Fibroblast of upper back skin (primary cell): ENCODE results near the gene VAMP4.

Source experiments
- DNase-seq: peaks from one replicate; pipeline ENCODE4 v3.0.0-alpha.2; 2013

VAMP4 gene, protein sequence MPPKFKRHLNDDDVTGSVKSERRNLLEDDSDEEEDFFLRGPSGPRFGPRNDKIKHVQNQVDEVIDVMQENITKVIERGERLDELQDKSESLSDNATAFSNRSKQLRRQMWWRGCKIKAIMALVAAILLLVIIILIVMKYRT

GRCh38 chr1:171741872-171742576, at the start of gene VAMP4:
Gene VAMP4, minus strand, starts transcription at chr1:171742065. Its CDS starts 3,651 bp downstream, at chr1:171738414.
- DNase-seq: peak; percentile 77

DNA sequence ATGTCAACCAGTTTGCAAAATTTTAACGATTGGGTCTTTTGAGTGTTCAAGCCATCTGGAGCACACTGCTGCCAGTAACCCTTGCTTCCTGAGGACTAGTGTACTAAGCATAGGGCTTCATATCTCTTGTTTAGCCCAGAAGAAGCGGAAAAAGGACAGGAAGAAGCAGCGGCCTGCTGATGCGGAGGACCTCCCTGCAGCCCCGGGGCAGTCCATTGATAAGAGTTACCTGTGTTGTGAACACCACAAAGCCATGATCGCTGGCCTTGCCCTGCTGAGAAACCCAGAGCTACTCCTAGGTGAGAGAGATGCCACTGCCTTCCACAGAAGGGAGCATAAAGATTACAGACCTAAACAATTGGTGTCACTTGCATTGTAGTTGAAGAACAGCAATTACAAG, 48.5 kb upstream of the VAMP4 start:
- no peak for DNase-seq

- DNase-seq: peak; percentile 46
Measured at GRCh38 chr1:171788696-171789095, 46.8 kb upstream of the VAMP4 start.

DNA sequence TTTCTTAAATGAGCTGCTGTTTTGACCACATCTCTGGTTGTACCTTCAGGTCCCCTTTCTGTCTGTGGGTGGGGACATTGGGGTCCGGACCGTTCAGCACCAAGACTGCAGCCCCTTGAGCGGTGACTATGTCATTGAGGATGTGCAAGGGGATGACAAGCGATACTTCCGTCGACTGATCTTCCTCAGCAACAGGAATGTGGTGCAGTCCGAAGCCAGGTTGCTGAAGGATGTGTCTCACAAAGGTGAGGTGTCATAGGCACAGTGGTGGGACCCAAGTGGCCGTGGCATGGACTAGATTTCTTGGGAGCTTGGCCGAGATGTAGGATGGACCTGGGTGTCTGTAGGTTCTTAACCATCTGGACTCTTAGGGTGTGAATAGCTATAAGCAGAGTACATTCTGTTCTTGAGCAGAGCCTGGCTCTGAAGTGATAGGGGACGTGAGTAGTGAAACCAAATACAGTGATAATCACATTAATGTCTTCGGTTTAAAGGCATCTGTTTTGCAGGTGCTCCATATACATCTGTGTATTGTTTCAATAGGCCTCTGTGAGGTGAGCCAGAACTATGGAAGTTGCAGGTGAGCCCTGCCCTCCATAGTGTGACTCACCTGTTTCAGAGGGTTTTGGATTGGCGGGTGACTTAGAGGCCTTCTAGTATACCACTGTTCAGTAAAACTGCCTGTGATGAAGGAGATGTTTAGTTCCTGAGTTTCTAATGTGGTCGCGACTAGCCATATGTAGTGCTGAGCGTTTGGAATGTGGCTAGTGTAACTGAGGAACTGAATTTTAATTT, 46.0 kb upstream of the VAMP4 start:
- no peak for DNase-seq

DNA sequence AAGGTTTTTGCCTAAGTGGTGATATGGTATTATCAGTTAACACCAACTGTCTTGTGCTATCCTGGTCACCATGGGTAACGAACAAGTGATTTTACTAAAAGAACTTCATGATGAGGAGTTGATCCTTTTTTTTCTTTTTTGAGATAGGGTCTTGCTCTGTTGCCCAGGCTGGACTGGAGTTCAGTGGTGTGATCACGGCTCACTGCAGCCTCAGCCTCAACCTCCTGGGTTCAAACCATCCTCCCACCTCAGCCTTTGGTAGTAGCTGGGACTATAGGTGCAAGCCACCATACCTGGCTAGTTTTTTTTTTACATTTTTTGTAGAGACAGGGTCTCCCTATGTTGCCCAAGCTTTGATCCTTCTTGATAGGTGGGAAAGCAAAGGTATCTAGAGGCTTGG, 44.7 kb upstream of the VAMP4 start:
- no peak for DNase-seq

- DNase-seq: no peak
Measured at GRCh38 chr1:171785766-171786165, 43.9 kb upstream of the VAMP4 start.

DNA sequence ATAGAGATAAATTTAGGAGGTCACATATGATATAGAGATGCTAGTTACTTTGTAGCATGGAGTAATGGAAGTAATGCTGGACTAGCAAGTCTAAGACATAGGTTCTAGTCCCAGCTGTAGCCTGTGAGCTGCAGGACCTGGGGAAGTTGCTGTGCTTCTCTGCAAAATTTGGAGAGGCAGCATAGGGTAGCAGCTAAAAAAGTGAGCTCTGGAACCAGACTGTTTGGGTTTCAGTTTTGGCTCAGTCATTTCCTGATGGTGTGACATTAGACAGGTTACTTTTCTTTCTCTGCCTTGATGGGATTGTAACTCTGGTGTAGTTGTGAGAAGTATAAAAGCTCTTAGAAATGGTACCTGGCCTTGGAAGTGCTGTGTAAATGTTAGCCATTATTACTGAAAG, 42.9 kb upstream of the VAMP4 start:
- DNase-seq: no peak

- no peak for DNase-seq
Measured at GRCh38 chr1:171783816-171784530, 42.1 kb upstream of the VAMP4 start.

DNA sequence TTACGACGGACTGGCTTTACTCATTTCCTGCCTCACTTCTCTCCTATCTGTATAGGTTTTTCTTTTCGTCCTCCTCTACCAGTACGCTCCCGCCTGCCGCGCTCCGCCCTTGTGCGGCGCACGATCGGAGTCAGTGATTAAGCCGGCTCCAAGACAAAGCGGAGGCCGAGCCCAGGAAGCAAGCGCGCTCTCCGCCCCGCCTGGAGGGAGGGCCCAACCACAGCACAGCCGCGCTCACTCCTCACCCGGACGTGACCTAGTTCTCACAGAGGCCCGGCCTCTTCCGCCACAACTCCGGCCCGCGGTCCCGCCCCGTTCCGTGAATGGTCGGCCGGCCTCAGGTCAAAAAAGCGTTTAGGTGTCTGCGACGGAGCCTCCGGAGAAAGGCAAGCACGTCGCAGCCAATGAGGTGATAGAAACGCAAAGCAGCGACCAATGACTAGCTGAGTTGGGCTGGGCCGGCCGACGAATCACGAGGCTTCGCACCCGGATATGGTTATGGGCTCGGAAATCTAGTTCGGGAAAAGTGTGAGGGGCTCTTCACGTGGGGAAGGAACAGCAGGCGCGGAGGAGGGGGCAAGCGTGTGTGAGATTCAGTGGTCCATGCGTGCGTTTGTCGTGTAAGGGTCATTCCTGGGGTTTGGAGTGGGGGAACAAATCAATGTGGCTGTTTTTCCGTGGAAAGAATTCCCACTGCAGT, 39.5 kb upstream of the VAMP4 start, which contains the start of gene METTL13:
TSS of gene METTL13 (plus strand) at position 485 of the 700 bp plus-strand sequence. CDS start 308 bp downstream, outside the sequence.
- peak; percentile 99 for DNase-seq

DNA sequence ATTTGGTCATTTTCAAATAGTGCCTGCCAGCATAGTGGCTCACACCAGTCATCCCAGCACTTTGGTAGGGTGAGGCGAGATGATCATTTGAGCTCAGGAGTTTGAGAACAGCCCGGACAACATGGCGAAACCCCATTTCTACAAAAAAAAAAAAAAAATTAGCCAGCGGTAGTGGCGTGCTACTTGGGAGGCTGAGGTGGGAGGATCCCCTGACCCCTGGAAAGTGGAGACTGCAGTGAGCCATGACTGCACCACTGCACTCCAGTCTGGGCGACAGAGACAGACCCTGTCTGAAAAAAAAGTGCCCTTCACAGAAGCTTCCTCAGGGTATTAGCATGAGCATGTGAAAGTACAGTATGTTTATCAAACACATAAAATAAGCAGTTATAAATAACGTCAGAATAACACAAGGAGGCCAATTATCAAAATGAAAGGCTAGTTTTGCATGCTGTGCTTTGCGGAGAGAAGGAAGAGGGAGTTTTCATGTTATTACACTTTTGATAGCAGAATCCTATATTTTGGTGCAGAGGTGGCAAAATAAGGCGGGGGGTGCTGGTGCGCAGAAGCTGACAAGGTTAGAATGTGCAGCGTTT, 38.8 kb upstream of the VAMP4 start:
- DNase-seq: no peak

- no peak for DNase-seq
Measured at GRCh38 chr1:171772312-171772711, 30.4 kb upstream of the VAMP4 start.

DNA sequence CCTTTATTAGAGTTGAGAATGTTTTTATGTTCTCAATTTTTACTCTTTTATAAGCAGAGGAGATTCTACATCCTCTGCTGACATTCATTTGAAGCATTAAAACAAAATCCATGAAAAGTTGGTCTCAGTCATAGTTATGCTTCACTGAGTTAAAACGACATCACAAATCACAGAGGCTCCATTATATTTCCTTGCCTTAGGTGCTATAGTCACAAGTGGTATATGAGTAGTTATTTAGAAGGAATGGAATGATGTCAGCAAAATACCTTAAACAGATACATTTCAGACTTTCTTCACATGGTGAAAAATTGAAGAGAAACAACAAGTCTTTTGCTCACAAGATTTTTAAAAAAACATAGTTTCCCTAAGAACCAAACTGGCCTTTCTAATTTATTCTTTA, 27.9 kb upstream of the VAMP4 start:
- no peak for DNase-seq

DNA sequence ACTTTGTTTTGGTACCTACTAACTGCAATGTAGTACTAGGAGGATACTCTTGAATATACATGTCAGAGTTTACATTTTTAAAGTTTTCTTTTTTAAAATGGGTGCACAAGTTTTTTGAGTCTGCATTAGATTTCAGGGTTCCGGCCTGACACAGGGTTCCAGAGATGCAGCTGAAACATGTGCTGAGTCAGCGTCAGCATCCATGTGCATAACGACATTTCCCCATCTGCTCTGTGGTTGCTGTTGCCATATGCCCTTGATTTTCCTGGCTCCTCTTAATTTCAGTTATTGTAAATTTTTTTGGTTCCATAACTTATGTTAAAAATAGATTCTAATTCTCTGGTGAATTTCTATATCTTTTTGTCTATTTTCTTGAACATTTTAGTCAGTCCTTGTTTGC, 27.3 kb upstream of the VAMP4 start:
- DNase-seq: peak; percentile 22

DNA sequence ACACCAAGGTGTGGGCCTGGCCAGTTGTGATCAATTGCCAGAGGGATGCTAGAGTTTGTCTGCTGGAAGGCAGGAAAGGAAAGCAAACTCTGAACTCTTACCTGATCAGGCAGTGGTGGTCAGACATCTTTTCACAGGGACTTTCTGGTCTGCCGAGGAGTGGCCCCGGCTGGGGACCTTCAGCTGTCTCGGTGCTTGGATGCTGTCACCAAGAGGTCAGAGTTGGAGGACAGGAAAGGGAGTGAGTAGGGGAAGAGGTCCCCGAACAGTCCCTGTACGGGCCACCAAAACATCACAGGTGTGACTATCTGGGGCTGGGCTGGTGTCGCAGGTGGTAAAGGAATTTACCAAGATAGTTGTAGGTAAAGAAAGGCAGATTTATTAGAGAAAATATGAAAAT, 21.9 kb upstream of the VAMP4 start:
- no peak for DNase-seq

GRCh38 chr1:171762143-171762563, 20.3 kb upstream of the VAMP4 start:
- no peak for DNase-seq

GRCh38 chr1:171758011-171758410, 16.1 kb upstream of the VAMP4 start:
- DNase-seq: no peak

GRCh38 chr1:171756856-171757255, 15.0 kb upstream of the VAMP4 start:
- no peak for DNase-seq

GRCh38 chr1:171754971-171755370, 13.1 kb upstream of the VAMP4 start:
- peak; percentile 9 for DNase-seq

- DNase-seq: peak; percentile 76
Measured at GRCh38 chr1:171754353-171754705, 12.5 kb upstream of the VAMP4 start.

DNA sequence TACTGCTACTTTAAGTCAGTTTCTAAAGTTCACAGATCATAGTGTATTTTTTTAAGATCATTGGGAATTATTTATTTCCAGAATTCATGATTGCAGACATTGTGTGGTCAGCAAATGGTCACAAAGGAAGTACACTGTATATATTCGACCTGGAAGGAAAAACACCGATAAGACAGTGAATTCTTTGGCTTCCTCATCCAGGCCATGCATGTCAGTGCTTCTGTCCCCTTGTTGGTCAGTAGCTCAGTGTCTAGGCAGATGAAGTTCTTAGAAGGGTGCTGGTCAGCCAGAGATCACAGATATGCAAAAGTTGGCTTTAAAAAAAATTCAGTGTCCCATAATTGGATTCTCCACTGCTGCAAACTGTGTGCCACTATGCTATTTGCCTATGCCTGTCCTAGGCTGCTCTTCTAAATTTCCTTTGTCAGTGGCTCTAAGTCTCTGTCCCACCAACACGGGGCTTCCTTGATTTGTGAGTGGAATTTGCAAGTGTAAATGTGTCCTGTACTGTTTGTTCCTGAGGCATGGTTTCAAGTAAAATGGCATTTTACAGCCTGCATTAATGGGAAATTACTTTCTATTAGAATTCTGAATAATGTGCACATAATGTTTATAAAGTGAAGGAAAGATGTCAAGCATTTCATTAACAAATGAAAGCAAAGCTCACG, 12.0 kb upstream of the VAMP4 start:
- no peak for DNase-seq

DNA sequence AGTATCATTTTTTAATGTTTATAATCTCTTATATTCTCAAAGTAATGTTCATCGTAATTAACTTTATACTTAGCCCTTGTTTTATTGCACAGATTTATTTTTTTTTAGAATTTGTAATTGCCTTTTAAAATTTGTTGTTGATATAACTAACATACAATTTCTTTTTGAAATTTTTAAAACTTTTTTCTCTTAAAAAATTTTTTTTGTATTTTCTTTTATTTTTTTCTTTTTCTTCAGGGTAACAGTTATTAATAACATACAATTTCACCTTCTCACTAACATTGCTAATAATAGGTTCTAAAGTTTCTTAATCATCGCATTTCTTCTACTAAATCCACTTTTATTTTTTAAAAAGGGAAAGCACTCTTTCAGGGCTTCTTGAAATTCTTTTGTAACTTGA, 11.3 kb upstream of the VAMP4 start:
- no peak for DNase-seq

- DNase-seq: no peak
Measured at GRCh38 chr1:171751221-171751620, 9.4 kb upstream of the VAMP4 start.
